ENCODE results near the gene PDGFD. TPM values are rescaled to one million over a fixed set of nuclear protein-coding genes. Genes with fewer than 3 reads are reported as not detected.

Gene PDGFD
- total RNA-seq, 1 donor from 2014 or later = 21.9 TPM

DNA sequence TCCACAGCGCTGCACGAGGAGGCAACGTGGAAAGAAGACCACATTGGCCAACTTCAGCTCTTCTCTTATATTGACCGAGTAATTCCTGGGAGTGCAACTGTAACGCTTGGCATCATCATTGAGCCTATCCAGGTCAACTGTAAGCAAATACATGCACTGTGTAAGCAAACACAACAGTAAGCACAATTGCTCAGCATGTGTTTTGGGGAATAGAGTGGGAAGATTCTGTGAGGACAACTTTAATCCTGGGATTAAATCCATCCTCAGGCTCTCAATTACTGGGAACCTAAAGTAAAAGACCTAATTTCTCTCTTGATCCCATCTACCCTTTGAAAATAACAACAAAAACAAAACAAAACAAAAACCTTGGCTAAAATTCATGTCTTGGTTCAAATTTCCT lies 237.0 kb downstream of the PDGFD start:
- no peaks in the 10 kb centered on the region for H3K36me3 ChIP-seq
- H3K9me3 ChIP-seq = no peaks in the 10 kb centered on the region
- no peaks in the 10 kb centered on the region for H3K27me3 ChIP-seq
- H3K4me3 ChIP-seq = no peak overlapping the region
- no peak for TF ChIP-seq POLR2A (IDR thresholded peaks at IDR 0.05)
- TF ChIP-seq POLR2AphosphoS5 (IDR thresholded peaks at IDR 0.05; ENCODE audit: insufficient read depth in 1 of 2, low read depth in 1 of 2) = no peak
- TF ChIP-seq, protein P1, sequence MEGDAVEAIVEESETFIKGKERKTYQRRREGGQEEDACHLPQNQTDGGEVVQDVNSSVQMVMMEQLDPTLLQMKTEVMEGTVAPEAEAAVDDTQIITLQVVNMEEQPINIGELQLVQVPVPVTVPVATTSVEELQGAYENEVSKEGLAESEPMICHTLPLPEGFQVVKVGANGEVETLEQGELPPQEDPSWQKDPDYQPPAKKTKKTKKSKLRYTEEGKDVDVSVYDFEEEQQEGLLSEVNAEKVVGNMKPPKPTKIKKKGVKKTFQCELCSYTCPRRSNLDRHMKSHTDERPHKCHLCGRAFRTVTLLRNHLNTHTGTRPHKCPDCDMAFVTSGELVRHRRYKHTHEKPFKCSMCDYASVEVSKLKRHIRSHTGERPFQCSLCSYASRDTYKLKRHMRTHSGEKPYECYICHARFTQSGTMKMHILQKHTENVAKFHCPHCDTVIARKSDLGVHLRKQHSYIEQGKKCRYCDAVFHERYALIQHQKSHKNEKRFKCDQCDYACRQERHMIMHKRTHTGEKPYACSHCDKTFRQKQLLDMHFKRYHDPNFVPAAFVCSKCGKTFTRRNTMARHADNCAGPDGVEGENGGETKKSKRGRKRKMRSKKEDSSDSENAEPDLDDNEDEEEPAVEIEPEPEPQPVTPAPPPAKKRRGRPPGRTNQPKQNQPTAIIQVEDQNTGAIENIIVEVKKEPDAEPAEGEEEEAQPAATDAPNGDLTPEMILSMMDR (IDR thresholded peaks at IDR 0.05) = no peak
- no peak overlapping the region for H3K27ac ChIP-seq
- intact Hi-C loops (cut with DNase I) = no loop called here
- H3K4me1 ChIP-seq = peaks cover 14% of the 10 kb centered on the region
- no peak for DNase-seq (ENCODE audit: extremely low spot score in 2 of 2)

DNA sequence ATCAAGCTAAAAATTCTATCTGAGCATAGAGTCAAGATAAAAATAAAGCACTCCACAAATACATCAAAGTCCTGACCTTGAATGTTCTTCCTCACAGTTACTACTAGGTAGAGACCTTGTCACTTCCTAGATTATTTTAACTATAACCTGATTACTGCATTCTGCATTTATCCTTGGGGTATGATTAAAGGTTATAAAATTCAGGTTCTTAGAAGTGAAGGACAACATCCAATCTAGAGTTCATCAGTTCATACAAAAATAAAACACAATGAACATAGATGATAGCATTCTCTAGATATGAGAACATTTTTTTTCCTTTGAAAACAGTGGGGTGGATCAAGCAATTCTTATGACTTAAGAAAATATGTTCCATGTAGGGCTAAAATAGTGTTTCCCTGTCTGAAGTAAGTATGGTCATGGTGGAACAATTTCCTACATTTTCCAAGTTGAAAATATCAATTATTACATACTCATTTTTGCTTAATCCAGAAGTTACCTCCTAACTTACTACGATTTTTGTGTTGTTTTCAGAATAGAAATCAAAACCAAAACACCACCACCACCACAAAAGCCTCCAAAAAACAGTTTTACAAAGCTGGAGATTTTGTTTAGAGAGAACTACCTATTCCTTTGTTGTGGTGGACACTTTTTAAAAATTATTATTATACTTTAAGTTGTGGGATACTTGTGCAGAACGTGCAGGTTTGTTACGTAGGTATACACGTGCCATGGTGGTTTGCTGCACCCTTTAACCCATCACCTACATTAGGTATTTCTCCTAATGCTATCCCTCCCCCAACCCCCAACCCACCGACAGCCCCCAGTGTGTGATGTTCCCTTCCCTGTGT lies 239.6 kb downstream of the PDGFD start:
- Histone ChIP-seq H3K9me3 (no peaks in the 10 kb centered on the region), H3K36me3 (no peaks in the 10 kb centered on the region), H3K27ac (no peak overlapping the region), H3K4me3 (no peak overlapping the region), H3K4me1 (peaks cover 14% of the 10 kb centered on the region), H3K27me3 (no peaks in the 10 kb centered on the region)
- no peak for DNase-seq (ENCODE audit: extremely low spot score in 2 of 2)
- TF ChIP-seq POLR2A (IDR thresholded peaks at IDR 0.05) (no peak), POLR2AphosphoS5 (IDR thresholded peaks at IDR 0.05; ENCODE audit: insufficient read depth in 1 of 2, low read depth in 1 of 2) (no peak)
- TF ChIP-seq, protein P1 (IDR thresholded peaks at IDR 0.05) = no peak
- intact Hi-C loops (cut with DNase I) = no loop called here

DNA sequence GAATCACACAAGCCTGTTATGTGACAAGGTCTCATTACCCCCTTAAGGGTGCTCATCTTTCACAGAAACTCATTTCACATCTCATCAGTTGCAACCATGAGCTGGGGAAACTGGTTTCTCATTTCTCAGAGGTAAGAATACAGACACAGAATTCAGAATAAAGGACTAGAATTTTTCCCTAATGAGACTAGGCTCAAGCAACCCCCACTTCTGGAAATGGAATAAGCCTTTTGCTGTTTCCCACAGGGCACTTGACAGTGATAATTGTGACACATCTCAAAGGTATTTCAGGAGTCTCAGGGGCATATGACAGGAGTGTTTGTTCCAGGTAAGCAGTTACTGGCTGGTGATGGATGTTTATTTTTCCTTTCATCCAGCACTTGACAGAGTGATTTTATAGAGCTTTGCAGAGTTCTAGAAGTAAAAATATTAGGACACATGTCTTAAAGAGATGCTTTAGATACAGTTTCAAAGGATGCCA lies 240.5 kb downstream of the PDGFD start:
- H3K4me3 ChIP-seq = no peak overlapping the region
- H3K36me3 ChIP-seq = no peaks in the 10 kb centered on the region
- H3K4me1 ChIP-seq = peaks cover 8% of the 10 kb centered on the region
- no peak overlapping the region for H3K27ac ChIP-seq
- no peaks in the 10 kb centered on the region for H3K9me3 ChIP-seq
- DNase-seq (ENCODE audit: extremely low spot score in 2 of 2) = no peak
- no peak for TF ChIP-seq POLR2AphosphoS5 (IDR thresholded peaks at IDR 0.05; ENCODE audit: insufficient read depth in 1 of 2, low read depth in 1 of 2)
- TF ChIP-seq, protein P1 (IDR thresholded peaks at IDR 0.05) = no peak
- no peak for TF ChIP-seq POLR2A (IDR thresholded peaks at IDR 0.05)
- intact Hi-C loops (cut with DNase I) = no loop called here
- H3K27me3 ChIP-seq = no peaks in the 10 kb centered on the region

DNA sequence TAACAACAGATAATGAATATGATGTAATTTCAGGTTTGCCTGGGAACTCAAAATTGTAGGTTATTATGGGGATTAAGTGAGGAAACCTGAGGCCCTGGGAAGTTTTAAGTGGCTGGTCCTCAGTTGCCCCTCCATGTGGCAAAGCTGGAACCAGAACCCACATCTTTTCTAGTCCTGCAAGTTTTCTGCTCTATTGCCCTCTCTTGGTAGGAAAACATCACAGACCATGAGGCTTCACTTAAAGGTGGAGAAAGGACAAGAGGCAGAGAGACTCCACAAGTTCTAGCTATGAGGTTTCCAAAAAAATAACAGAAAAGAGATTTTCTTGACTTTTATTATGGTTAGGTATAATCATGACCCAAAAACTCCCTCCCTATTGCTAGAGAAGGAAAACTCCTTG lies 243.0 kb downstream of the PDGFD start:
- no peak for TF ChIP-seq POLR2A (IDR thresholded peaks at IDR 0.05)
- no peak for TF ChIP-seq POLR2AphosphoS5 (IDR thresholded peaks at IDR 0.05; ENCODE audit: insufficient read depth in 1 of 2, low read depth in 1 of 2)
- TF ChIP-seq, protein P1 (IDR thresholded peaks at IDR 0.05) = no peak
- intact Hi-C loops (cut with DNase I) = no loop called here
- H3K9me3 ChIP-seq = no peaks in the 10 kb centered on the region
- H3K27ac ChIP-seq = no peak overlapping the region
- DNase-seq (ENCODE audit: extremely low spot score in 2 of 2) = no peak
- H3K4me3 ChIP-seq = no peak overlapping the region
- no peaks in the 10 kb centered on the region for H3K27me3 ChIP-seq
- no peaks in the 10 kb centered on the region for H3K4me1 ChIP-seq
- no peaks in the 10 kb centered on the region for H3K36me3 ChIP-seq

DNA sequence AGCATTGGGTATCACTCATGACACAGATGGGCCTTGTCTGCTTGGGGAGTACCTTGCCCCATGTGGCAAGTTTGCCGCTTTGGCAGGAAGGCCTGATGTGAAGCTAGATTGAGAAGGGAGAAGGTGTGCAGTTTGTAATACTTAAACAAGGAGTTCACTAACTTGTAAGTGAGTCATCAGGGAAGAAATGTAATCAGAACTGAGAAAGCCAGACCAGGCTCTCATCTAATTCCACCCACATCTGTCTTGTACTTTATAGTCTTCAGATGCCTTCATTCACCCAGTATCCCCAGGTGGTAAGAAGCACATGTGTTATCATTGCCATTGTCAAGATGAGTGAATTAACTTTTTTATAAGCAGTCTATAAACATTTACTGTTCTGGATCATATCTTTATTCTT lies 243.5 kb downstream of the PDGFD start:
- H3K36me3 ChIP-seq = no peaks in the 10 kb centered on the region
- no peak overlapping the region for H3K27ac ChIP-seq
- H3K9me3 ChIP-seq = no peaks in the 10 kb centered on the region
- H3K4me3 ChIP-seq = no peak overlapping the region
- H3K27me3 ChIP-seq = no peaks in the 10 kb centered on the region
- no peak for DNase-seq (ENCODE audit: extremely low spot score in 2 of 2)
- intact Hi-C loops (cut with DNase I) = no loop called here
- H3K4me1 ChIP-seq = no peaks in the 10 kb centered on the region
- no peak for TF ChIP-seq POLR2AphosphoS5 (IDR thresholded peaks at IDR 0.05; ENCODE audit: insufficient read depth in 1 of 2, low read depth in 1 of 2)
- TF ChIP-seq POLR2A (IDR thresholded peaks at IDR 0.05) = no peak
- TF ChIP-seq, protein P1 (IDR thresholded peaks at IDR 0.05) = no peak
